Measurements from ENCODE around the gene BNIP3.

Gene BNIP3

GRCh38 chr10:132019366-132019765 lies 37.6 kb upstream of the BNIP3 start:
- no peak for DNase-seq
- no peaks in the 10 kb centered on the region for H4K20me1 ChIP-seq (ENCODE audit: insufficient read depth, low read length)
- no peak for TF ChIP-seq CTCF (IDR thresholded peaks at IDR 0.05; ENCODE audit: borderline replicate concordance, extremely low read depth, low read length, poor library complexity, severe bottlenecking)
- H3K36me3 ChIP-seq (ENCODE audit: insufficient read depth, low read length), result no peaks in the 10 kb centered on the region
- peak; percentile 27; the same call in 1 of the 3 replicates for ATAC-seq (ENCODE audit: insufficient read depth, low read depth)
- H3K4me1 ChIP-seq (ENCODE audit: insufficient read depth, low read length), result no peaks in the 10 kb centered on the region
- no peaks in the 10 kb centered on the region for H3K27me3 ChIP-seq (ENCODE audit: insufficient read depth, low read length, poor library complexity)
- H3K79me2 ChIP-seq (ENCODE audit: insufficient read depth, low read length), result no peaks in the 10 kb centered on the region
- H3K9me3 ChIP-seq (ENCODE audit: insufficient read depth, low read length, severe bottlenecking), result no peaks in the 10 kb centered on the region
- no peak overlapping the region for H3K4me3 ChIP-seq (ENCODE audit: low read depth in 1 of 2, low read length in 2 of 2)
- no peak overlapping the region for H3K27ac ChIP-seq (ENCODE audit: low read length)
- no peak overlapping the region for H2AFZ ChIP-seq (ENCODE audit: low read depth, low read length)
- no peak overlapping the region for H3K4me2 ChIP-seq (ENCODE audit: insufficient read depth, low read length)
- no peak overlapping the region for H3K9ac ChIP-seq (ENCODE audit: low read depth, low read length)

- no peak overlapping the region for H2AFZ ChIP-seq (ENCODE audit: low read depth, low read length)
- H3K4me3 ChIP-seq (ENCODE audit: low read depth in 1 of 2, low read length in 2 of 2), result no peak overlapping the region
- H3K27ac ChIP-seq (ENCODE audit: low read length), result no peak overlapping the region
- no peaks in the 10 kb centered on the region for H3K36me3 ChIP-seq (ENCODE audit: insufficient read depth, low read length)
- no peaks in the 10 kb centered on the region for H3K79me2 ChIP-seq (ENCODE audit: insufficient read depth, low read length)
- H3K4me1 ChIP-seq (ENCODE audit: insufficient read depth, low read length), result no peaks in the 10 kb centered on the region
- H4K20me1 ChIP-seq (ENCODE audit: insufficient read depth, low read length), result no peaks in the 10 kb centered on the region
- no peak for DNase-seq
- H3K27me3 ChIP-seq (ENCODE audit: insufficient read depth, low read length, poor library complexity), result no peaks in the 10 kb centered on the region
- no peak for TF ChIP-seq CTCF (IDR thresholded peaks at IDR 0.05; ENCODE audit: borderline replicate concordance, extremely low read depth, low read length, poor library complexity, severe bottlenecking)
- TF ChIP-seq EZH2 (IDR thresholded peaks at IDR 0.05; ENCODE audit: borderline replicate concordance, low read depth, low read length, severe bottlenecking), result no peak
- no peaks in the 10 kb centered on the region for H3K9me3 ChIP-seq (ENCODE audit: insufficient read depth, low read length, severe bottlenecking)
- ATAC-seq (ENCODE audit: insufficient read depth, low read depth), result no peak
- H3K9ac ChIP-seq (ENCODE audit: low read depth, low read length), result no peak overlapping the region
- H3K4me2 ChIP-seq (ENCODE audit: insufficient read depth, low read length), result no peak overlapping the region
Measured at GRCh38 chr10:132018446-132018845, 36.7 kb upstream of the BNIP3 start.

- no peak overlapping the region for H3K4me2 ChIP-seq (ENCODE audit: insufficient read depth, low read length)
Measured at GRCh38 chr10:132016514-132016913, 34.8 kb upstream of the BNIP3 start.

More at GRCh38 chr10:132016514-132016913, 34.8 kb upstream of the BNIP3 start:
- Histone ChIP-seq H4K20me1 (ENCODE audit: insufficient read depth, low read length) (no peaks in the 10 kb centered on the region), H3K9me3 (ENCODE audit: insufficient read depth, low read length, severe bottlenecking) (no peaks in the 10 kb centered on the region), H3K79me2 (ENCODE audit: insufficient read depth, low read length) (no peaks in the 10 kb centered on the region), H2AFZ (ENCODE audit: low read depth, low read length) (no peak overlapping the region), H3K27ac (ENCODE audit: low read length) (no peak overlapping the region), H3K9ac (ENCODE audit: low read depth, low read length) (no peak overlapping the region), H3K4me1 (ENCODE audit: insufficient read depth, low read length) (no peaks in the 10 kb centered on the region), H3K27me3 (ENCODE audit: insufficient read depth, low read length, poor library complexity) (no peaks in the 10 kb centered on the region), H3K36me3 (ENCODE audit: insufficient read depth, low read length) (no peaks in the 10 kb centered on the region), H3K4me3 (ENCODE audit: low read depth in 1 of 2, low read length in 2 of 2) (no peak overlapping the region)
- DNase-seq (no peak), ATAC-seq (ENCODE audit: insufficient read depth, low read depth) (no peak)
- TF ChIP-seq CTCF (IDR thresholded peaks at IDR 0.05; ENCODE audit: borderline replicate concordance, extremely low read depth, low read length, poor library complexity, severe bottlenecking), result no peak
- no peak for TF ChIP-seq EZH2 (IDR thresholded peaks at IDR 0.05; ENCODE audit: borderline replicate concordance, low read depth, low read length, severe bottlenecking)
